HEK293 (cell line): ENCODE results near the gene RYR2.

ENCODE experiments used
- CTCF ChIA-PET: fragments of 350-600 bp; formaldehyde crosslinking; extraction: SDS; loops from one replicate; lab custom pipeline; 2021; ENCODE audit warnings: antibody characterized with exemption; lab: Yijun Ruan, JAX
- POLR2A ChIA-PET: fragments of 300-600 bp; formaldehyde crosslinking; extraction: SDS; loops from one replicate; lab custom pipeline; 2020; ENCODE audit warnings: antibody characterized with exemption, inconsistent platforms; lab: Yijun Ruan, JAX
- H3K27ac ChIP-seq: fragments of 200-500 bp; sonication (Bioruptor generic); 2 replicates; pipeline ENCODE4 v1.5.1; 2014; ENCODE audit warnings: low read depth, low read length, control low read depth, inconsistent platforms; ENCODE audit errors: extremely low read depth
- H3K36me3 ChIP-seq, 2 experiments: fragments of 200-500 bp in 1 of 2; sonication (Bioruptor generic) in 1 of 2; 1 replicate in 1 of 2; 2 replicates in 1 of 2; pipeline ENCODE4 v1.5.1; 2014 to 2017; ENCODE audit warnings: inconsistent platforms in 2 of 2, low read length in 2 of 2; ENCODE audit not compliant: control insufficient read depth in 2 of 2, insufficient read depth in 1 of 2
- H3K4me1 ChIP-seq: fragments of 200-500 bp; sonication (Bioruptor generic); 2 replicates; pipeline ENCODE4 v1.5.1; 2014; ENCODE audit warnings: mild to moderate bottlenecking, low read length, inconsistent platforms; ENCODE audit not compliant: control insufficient read depth, insufficient read depth
- H3K4me3 ChIP-seq: 2 replicates; pipeline ENCODE4 v1.5.1; 2011; ENCODE audit warnings: low read depth, mild to moderate bottlenecking, control low read depth, low read length, moderate library complexity
- H3K9me3 ChIP-seq: fragments of 200-500 bp; sonication (Bioruptor generic); 2 replicates; pipeline ENCODE4 v1.5.1; 2014; ENCODE audit warnings: low read depth, low read length, inconsistent platforms; ENCODE audit not compliant: control insufficient read depth, insufficient read depth
- BCL11A ChIP-seq: fragments of 450-650 bp; formaldehyde crosslinking; IDR thresholded peaks from 2 replicates; pipeline ENCODE4 v1.5.1; 2016; ENCODE audit warnings: low read depth, missing biosample characterization, missing genetic modification characterization
- IKZF3 ChIP-seq: fragments of 450-650 bp; IDR thresholded peaks from 2 replicates; pipeline ENCODE4 v1.5.0; 2018; ENCODE audit warnings: missing biosample characterization, mild to moderate bottlenecking, missing genetic modification characterization, moderate library complexity
- ZNF175 ChIP-seq: fragments of 450-650 bp; formaldehyde crosslinking; IDR thresholded peaks from 2 replicates; pipeline ENCODE4 v1.5.1; 2016; ENCODE audit warnings: missing biosample characterization, missing genetic modification characterization
- ZNF214 ChIP-seq: fragments of 450-650 bp; formaldehyde crosslinking; IDR thresholded peaks from 2 replicates; pipeline ENCODE4 v1.5.1; 2017; ENCODE audit warnings: missing biosample characterization, mild to moderate bottlenecking, missing genetic modification characterization, borderline replicate concordance
- ZNF223 ChIP-seq: fragments of 450-650 bp; formaldehyde crosslinking; IDR thresholded peaks from 2 replicates; pipeline ENCODE4 v1.5.1; 2016; ENCODE audit warnings: missing biosample characterization, missing genetic modification characterization
- TF ChIP-seq, protein P1 (sequence below): fragments of 450-650 bp; formaldehyde crosslinking; IDR thresholded peaks from 2 replicates; pipeline ENCODE4 v1.5.1; 2016; ENCODE audit warnings: missing biosample characterization, missing genetic modification characterization
- TF ChIP-seq, protein P2 (sequence below): fragments of 450-650 bp; formaldehyde crosslinking; IDR thresholded peaks from 2 replicates; pipeline ENCODE4 v1.5.1; 2017; ENCODE audit warnings: missing biosample characterization, missing genetic modification characterization
- TF ChIP-seq, protein P3 (sequence below): fragments of 450-650 bp; formaldehyde crosslinking; IDR thresholded peaks from 2 replicates; pipeline ENCODE4 v1.5.1; 2016; ENCODE audit warnings: missing biosample characterization, missing genetic modification characterization, low read depth
- TF ChIP-seq, protein P4 (sequence below): fragments of 450-650 bp; formaldehyde crosslinking; IDR thresholded peaks from 2 replicates; pipeline ENCODE4 v1.5.1; 2017; ENCODE audit warnings: missing biosample characterization, missing genetic modification characterization
- TF ChIP-seq, protein P5 (sequence below): fragments of 450-650 bp; formaldehyde crosslinking; IDR thresholded peaks from 2 replicates; pipeline ENCODE4 v1.5.1; 2016; ENCODE audit warnings: missing biosample characterization, missing genetic modification characterization
- TF ChIP-seq, protein P6 (sequence below): fragments of 450-650 bp; formaldehyde crosslinking; IDR thresholded peaks from 2 replicates; pipeline ENCODE4 v1.5.1; 2016; ENCODE audit warnings: missing biosample characterization, missing genetic modification characterization
- TF ChIP-seq, protein P7 (sequence below): fragments of 450-650 bp; formaldehyde crosslinking; IDR thresholded peaks from 2 replicates; pipeline ENCODE4 v1.5.1; 2016; ENCODE audit warnings: missing biosample characterization, missing genetic modification characterization, borderline replicate concordance
- TF ChIP-seq, protein P8 (sequence below): fragments of 450-650 bp; formaldehyde crosslinking; IDR thresholded peaks from 2 replicates; pipeline ENCODE4 v1.5.1; 2017; ENCODE audit warnings: missing biosample characterization, missing genetic modification characterization

RYR2 gene

DNA sequence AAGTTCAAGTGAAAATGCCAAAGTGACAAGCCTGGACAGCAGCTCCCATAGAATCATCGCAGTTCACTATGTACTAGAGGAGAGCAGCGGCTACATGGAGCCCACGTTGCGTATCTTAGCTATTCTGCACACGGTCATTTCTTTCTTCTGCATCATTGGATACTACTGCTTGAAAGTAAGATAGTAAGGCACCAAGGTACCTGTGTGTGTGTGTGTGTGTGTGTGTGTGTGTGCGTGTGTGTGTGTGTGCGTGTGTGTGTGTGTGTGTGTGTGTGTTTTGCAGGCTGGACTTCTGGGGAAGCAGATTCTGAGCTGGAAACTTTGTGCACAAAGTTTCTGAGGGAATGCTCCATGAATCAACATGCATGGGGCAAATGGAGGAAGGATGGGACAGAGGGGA is 750.2 kb downstream of the RYR2 start:
- CTCF ChIA-PET, result interaction anchor here (0.5 to 9.4 kb wide), 7 partner anchors 9 to 917 kb away, joined by 3 to 48 read pairs (median 5); no protein-coding TSS in a partner anchor
- TF ChIP-seq, protein P1, sequence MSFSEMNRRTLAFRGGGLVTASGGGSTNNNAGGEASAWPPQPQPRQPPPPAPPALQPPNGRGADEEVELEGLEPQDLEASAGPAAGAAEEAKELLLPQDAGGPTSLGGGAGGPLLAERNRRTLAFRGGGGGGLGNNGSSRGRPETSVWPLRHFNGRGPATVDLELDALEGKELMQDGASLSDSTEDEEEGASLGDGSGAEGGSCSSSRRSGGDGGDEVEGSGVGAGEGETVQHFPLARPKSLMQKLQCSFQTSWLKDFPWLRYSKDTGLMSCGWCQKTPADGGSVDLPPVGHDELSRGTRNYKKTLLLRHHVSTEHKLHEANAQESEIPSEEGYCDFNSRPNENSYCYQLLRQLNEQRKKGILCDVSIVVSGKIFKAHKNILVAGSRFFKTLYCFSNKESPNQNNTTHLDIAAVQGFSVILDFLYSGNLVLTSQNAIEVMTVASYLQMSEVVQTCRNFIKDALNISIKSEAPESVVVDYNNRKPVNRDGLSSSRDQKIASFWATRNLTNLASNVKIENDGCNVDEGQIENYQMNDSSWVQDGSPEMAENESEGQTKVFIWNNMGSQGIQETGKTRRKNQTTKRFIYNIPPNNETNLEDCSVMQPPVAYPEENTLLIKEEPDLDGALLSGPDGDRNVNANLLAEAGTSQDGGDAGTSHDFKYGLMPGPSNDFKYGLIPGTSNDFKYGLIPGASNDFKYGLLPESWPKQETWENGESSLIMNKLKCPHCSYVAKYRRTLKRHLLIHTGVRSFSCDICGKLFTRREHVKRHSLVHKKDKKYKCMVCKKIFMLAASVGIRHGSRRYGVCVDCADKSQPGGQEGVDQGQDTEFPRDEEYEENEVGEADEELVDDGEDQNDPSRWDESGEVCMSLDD (tag by site-specific recombination), result no peak
- no peak for TF ChIP-seq ZNF214 (tag by site-specific recombination)
- TF ChIP-seq, protein P2, sequence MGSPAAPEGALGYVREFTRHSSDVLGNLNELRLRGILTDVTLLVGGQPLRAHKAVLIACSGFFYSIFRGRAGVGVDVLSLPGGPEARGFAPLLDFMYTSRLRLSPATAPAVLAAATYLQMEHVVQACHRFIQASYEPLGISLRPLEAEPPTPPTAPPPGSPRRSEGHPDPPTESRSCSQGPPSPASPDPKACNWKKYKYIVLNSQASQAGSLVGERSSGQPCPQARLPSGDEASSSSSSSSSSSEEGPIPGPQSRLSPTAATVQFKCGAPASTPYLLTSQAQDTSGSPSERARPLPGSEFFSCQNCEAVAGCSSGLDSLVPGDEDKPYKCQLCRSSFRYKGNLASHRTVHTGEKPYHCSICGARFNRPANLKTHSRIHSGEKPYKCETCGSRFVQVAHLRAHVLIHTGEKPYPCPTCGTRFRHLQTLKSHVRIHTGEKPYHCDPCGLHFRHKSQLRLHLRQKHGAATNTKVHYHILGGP (tag by site-specific recombination), result no peak
- TF ChIP-seq, protein P3, sequence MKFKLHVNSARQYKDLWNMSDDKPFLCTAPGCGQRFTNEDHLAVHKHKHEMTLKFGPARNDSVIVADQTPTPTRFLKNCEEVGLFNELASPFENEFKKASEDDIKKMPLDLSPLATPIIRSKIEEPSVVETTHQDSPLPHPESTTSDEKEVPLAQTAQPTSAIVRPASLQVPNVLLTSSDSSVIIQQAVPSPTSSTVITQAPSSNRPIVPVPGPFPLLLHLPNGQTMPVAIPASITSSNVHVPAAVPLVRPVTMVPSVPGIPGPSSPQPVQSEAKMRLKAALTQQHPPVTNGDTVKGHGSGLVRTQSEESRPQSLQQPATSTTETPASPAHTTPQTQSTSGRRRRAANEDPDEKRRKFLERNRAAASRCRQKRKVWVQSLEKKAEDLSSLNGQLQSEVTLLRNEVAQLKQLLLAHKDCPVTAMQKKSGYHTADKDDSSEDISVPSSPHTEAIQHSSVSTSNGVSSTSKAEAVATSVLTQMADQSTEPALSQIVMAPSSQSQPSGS, result no peak
- TF ChIP-seq, protein P4, sequence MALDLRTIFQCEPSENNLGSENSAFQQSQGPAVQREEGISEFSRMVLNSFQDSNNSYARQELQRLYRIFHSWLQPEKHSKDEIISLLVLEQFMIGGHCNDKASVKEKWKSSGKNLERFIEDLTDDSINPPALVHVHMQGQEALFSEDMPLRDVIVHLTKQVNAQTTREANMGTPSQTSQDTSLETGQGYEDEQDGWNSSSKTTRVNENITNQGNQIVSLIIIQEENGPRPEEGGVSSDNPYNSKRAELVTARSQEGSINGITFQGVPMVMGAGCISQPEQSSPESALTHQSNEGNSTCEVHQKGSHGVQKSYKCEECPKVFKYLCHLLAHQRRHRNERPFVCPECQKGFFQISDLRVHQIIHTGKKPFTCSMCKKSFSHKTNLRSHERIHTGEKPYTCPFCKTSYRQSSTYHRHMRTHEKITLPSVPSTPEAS (tag by site-specific recombination), result peak; percentile 93
- no peaks in the 10 kb centered on the region for H3K9me3 ChIP-seq
- H3K27ac ChIP-seq, result no peak overlapping the region
- H3K36me3 ChIP-seq, result no peaks in the 10 kb centered on the region
- POLR2A ChIA-PET, result interaction anchor here (0.6 kb wide), 1 partner anchor 236 kb away, joined by 3 read pairs; no protein-coding TSS in a partner anchor
- peaks cover 2% of the 10 kb centered on the region; the same call in 1 of the 2 replicates for H3K4me1 ChIP-seq
- no peak overlapping the region for H3K4me3 ChIP-seq

DNA sequence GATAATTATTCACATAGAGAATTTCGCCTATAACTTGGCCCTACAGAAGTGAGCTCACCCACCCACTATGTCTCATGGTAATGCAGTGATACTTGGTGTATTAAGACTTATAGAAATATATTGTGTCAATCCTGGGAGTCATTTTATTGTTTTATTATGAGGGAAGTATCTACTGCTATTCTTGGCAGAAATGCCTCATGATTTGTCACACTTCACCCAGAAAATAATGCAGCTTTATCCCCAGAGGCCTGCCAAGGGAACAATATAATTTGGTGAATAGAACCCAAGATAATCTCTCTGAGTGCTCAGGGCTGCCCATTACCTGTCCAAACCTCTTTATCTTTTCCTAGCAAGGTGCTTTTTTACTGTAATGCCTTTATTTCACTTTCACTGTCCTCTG is 750.7 kb downstream of the RYR2 start:
- TF ChIP-seq, protein P5, sequence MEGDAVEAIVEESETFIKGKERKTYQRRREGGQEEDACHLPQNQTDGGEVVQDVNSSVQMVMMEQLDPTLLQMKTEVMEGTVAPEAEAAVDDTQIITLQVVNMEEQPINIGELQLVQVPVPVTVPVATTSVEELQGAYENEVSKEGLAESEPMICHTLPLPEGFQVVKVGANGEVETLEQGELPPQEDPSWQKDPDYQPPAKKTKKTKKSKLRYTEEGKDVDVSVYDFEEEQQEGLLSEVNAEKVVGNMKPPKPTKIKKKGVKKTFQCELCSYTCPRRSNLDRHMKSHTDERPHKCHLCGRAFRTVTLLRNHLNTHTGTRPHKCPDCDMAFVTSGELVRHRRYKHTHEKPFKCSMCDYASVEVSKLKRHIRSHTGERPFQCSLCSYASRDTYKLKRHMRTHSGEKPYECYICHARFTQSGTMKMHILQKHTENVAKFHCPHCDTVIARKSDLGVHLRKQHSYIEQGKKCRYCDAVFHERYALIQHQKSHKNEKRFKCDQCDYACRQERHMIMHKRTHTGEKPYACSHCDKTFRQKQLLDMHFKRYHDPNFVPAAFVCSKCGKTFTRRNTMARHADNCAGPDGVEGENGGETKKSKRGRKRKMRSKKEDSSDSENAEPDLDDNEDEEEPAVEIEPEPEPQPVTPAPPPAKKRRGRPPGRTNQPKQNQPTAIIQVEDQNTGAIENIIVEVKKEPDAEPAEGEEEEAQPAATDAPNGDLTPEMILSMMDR (tag by site-specific recombination), result no peak
- TF ChIP-seq, protein P6, sequence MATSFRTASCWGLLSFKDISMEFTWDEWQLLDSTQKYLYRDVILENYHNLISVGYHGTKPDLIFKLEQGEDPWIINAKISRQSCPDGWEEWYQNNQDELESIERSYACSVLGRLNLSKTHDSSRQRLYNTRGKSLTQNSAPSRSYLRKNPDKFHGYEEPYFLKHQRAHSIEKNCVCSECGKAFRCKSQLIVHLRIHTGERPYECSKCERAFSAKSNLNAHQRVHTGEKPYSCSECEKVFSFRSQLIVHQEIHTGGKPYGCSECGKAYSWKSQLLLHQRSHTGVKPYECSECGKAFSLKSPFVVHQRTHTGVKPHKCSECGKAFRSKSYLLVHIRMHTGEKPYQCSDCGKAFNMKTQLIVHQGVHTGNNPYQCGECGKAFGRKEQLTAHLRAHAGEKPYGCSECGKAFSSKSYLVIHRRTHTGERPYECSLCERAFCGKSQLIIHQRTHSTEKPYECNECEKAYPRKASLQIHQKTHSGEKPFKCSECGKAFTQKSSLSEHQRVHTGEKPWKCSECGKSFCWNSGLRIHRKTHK (tag by site-specific recombination), result no peak
- no peak for TF ChIP-seq BCL11A (tag by site-specific recombination)
- no peak for TF ChIP-seq ZNF175
- TF ChIP-seq, protein P7, sequence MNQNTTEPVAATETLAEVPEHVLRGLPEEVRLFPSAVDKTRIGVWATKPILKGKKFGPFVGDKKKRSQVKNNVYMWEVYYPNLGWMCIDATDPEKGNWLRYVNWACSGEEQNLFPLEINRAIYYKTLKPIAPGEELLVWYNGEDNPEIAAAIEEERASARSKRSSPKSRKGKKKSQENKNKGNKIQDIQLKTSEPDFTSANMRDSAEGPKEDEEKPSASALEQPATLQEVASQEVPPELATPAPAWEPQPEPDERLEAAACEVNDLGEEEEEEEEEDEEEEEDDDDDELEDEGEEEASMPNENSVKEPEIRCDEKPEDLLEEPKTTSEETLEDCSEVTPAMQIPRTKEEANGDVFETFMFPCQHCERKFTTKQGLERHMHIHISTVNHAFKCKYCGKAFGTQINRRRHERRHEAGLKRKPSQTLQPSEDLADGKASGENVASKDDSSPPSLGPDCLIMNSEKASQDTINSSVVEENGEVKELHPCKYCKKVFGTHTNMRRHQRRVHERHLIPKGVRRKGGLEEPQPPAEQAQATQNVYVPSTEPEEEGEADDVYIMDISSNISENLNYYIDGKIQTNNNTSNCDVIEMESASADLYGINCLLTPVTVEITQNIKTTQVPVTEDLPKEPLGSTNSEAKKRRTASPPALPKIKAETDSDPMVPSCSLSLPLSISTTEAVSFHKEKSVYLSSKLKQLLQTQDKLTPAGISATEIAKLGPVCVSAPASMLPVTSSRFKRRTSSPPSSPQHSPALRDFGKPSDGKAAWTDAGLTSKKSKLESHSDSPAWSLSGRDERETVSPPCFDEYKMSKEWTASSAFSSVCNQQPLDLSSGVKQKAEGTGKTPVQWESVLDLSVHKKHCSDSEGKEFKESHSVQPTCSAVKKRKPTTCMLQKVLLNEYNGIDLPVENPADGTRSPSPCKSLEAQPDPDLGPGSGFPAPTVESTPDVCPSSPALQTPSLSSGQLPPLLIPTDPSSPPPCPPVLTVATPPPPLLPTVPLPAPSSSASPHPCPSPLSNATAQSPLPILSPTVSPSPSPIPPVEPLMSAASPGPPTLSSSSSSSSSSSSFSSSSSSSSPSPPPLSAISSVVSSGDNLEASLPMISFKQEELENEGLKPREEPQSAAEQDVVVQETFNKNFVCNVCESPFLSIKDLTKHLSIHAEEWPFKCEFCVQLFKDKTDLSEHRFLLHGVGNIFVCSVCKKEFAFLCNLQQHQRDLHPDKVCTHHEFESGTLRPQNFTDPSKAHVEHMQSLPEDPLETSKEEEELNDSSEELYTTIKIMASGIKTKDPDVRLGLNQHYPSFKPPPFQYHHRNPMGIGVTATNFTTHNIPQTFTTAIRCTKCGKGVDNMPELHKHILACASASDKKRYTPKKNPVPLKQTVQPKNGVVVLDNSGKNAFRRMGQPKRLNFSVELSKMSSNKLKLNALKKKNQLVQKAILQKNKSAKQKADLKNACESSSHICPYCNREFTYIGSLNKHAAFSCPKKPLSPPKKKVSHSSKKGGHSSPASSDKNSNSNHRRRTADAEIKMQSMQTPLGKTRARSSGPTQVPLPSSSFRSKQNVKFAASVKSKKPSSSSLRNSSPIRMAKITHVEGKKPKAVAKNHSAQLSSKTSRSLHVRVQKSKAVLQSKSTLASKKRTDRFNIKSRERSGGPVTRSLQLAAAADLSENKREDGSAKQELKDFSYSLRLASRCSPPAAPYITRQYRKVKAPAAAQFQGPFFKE (tag by site-specific recombination), result no peak
- no peak for TF ChIP-seq ZNF223 (tag by site-specific recombination)
- TF ChIP-seq, protein P8, sequence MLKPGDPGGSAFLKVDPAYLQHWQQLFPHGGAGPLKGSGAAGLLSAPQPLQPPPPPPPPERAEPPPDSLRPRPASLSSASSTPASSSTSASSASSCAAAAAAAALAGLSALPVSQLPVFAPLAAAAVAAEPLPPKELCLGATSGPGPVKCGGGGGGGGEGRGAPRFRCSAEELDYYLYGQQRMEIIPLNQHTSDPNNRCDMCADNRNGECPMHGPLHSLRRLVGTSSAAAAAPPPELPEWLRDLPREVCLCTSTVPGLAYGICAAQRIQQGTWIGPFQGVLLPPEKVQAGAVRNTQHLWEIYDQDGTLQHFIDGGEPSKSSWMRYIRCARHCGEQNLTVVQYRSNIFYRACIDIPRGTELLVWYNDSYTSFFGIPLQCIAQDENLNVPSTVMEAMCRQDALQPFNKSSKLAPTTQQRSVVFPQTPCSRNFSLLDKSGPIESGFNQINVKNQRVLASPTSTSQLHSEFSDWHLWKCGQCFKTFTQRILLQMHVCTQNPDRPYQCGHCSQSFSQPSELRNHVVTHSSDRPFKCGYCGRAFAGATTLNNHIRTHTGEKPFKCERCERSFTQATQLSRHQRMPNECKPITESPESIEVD, result 0 out of 2 replicates have a peak, but pooled peaks have one; percentile 12
- TF ChIP-seq IKZF3 (tag by site-specific recombination), result no peak
- H3K4me3 ChIP-seq, result no peak overlapping the region
- CTCF ChIA-PET, result interaction anchor here (0.5 to 9.4 kb wide), 5 partner anchors 8 to 918 kb away, joined by 3 to 48 read pairs (median 6); no protein-coding TSS in a partner anchor
- no peaks in the 10 kb centered on the region for H3K36me3 ChIP-seq
- no peaks in the 10 kb centered on the region for H3K9me3 ChIP-seq
- H3K27ac ChIP-seq, result no peak overlapping the region
- POLR2A ChIA-PET, result interaction anchor here (0.6 kb wide), 1 partner anchor 236 kb away, joined by 3 read pairs; no protein-coding TSS in a partner anchor
- peaks cover 2% of the 10 kb centered on the region; the same call in 1 of the 2 replicates for H3K4me1 ChIP-seq
